ENCODE data around the gene PVALEF. TPM values are rescaled to one million over a fixed set of nuclear protein-coding genes. Genes with fewer than 3 reads are reported as not detected.

PVALEF gene
- total RNA-seq, 4 donors from 2014 or later = not detected

DNA sequence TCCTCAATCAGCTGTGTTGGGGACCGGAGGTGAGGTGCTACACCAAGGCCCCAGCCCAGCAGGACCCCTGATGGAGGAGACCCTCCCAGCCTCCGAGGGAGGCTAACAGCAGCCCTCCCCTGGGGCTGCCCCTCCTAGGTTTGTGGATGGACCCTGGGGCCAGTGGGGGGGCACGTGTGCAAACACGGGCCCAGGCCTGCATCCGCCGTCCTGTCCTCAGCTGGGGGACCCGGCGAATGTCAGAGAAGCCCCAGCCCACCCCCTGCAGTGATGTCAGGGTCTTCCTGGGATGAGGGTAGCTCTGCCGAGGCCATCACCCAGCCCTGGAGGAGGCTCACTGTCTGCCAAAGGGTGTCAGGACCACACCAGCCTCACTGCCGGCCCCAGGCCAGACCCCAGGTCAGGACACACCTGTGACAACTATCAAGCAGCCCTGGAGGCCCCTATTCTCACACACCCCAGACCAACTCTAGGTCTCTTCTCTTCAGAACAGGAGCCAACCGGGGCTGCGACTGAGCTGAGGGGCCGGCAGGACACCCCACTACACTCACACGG, 30.7 kb downstream of the PVALEF start:
- ATAC-seq (ENCODE audit: low FRiP score) (no peak), DNase-seq (ENCODE audit: low spot score) (no peak)
- TF ChIP-seq, protein P1, sequence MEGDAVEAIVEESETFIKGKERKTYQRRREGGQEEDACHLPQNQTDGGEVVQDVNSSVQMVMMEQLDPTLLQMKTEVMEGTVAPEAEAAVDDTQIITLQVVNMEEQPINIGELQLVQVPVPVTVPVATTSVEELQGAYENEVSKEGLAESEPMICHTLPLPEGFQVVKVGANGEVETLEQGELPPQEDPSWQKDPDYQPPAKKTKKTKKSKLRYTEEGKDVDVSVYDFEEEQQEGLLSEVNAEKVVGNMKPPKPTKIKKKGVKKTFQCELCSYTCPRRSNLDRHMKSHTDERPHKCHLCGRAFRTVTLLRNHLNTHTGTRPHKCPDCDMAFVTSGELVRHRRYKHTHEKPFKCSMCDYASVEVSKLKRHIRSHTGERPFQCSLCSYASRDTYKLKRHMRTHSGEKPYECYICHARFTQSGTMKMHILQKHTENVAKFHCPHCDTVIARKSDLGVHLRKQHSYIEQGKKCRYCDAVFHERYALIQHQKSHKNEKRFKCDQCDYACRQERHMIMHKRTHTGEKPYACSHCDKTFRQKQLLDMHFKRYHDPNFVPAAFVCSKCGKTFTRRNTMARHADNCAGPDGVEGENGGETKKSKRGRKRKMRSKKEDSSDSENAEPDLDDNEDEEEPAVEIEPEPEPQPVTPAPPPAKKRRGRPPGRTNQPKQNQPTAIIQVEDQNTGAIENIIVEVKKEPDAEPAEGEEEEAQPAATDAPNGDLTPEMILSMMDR (IDR thresholded peaks at IDR 0.05) = no peak

DNA sequence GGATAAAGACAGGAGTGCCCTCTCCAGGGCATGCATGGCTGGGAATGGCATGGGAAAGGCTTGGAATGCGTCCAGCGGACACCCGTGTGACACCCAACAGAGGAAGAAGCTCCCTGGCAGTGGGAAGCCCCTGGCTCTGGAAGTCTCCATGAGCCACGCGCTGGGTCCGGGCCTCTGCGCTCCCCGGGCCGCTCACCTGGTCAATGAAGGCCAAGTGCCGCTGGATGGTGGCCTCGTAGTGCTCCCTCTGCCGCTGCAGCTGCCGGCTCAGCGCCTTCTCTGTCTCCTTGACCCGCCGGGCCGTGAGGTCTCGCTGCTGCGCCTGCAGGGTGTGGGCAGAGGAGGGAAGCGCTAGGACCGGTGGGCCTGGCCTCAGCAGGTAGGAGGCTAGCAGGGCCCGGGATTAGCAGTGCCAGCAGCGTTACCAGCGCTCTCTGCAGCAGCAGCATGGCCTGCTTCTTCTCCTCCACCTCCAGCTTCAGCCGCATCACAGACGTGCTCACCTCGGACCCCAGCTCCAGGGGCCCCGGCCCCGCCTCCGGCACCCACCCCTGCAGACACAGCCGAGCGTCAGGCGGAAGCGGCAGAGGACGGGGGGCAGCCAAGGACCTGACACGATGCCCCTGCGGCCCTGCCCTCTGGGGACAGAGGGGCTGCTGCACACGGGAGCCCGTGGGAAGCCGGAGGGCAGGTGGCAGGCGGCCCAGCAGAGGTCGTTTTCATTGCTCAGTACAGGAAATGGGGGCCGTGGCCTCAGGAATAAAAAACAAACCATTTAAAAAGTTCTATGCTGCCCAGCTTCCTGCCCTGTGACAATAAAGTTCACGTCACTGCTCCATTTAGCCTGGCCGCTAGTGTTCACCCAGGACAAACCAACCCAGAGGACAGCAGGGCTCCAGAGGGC, 31.4 kb downstream of the PVALEF start:
- TF ChIP-seq, protein P1 (IDR thresholded peaks at IDR 0.05) = no peak
- DNase-seq (ENCODE audit: low spot score) = no peak
- no peak for ATAC-seq (ENCODE audit: low FRiP score)

DNA sequence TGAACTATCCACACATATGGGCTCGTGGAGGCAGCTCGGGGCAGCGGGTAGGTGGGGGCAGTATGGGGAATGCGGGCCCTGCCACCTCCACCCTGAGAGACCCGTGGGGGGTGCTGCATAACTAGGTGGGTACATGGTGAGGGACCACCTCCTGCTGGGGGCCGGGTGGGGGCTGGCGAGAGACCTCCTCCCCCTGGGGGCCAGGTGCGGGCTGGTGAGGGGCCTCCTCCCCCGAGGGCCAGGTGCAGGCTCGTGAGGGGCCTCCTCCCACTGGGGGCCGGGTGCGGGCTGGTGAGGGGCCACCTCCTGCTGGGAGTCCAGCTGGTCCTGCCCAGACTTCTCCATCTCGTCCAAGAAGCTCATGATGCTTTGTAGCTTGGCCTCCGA, 32.1 kb downstream of the PVALEF start:
- no peak for ATAC-seq (ENCODE audit: low FRiP score)
- TF ChIP-seq, protein P1 (IDR thresholded peaks at IDR 0.05) = no peak

DNA sequence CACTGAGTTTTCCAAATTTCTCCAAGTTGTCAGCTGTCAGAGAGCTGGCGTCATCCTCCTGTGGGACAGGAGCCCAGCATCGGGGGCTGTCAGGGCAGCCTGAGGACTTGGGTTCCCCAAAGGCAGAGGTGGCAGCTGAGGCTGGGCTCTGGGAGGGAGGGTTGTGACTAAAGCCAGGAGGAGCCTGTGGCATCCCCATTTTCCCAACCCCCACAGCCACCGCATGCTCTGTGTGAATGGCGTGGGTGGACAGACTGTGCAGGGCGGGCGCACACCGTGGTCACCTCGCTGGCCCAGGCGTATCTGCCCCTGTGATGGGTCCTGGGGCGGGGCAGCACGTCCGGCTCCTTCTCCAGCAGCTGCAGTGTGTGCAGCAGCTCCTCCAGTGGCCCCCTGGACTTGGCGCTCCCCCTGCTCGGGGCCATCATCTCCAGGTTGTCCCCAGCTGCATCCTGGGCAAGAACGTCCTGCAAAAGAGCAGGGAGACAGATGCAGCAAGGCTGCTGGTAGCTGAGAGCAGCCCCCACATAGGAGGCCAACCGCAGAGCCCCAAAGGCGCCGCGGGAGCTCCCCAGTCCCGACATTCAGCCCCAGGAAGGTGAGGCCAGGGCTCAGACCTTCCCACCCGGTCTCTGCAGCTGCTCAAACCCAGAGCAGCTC, 32.7 kb downstream of the PVALEF start:
- ATAC-seq (ENCODE audit: low FRiP score) (no peak), DNase-seq (ENCODE audit: low spot score) (no peak)
- TF ChIP-seq, protein P1 (IDR thresholded peaks at IDR 0.05) = no peak

More for the DNA sequence above, 32.1 kb downstream of the PVALEF start:
- no peak for DNase-seq (ENCODE audit: low spot score)

DNA sequence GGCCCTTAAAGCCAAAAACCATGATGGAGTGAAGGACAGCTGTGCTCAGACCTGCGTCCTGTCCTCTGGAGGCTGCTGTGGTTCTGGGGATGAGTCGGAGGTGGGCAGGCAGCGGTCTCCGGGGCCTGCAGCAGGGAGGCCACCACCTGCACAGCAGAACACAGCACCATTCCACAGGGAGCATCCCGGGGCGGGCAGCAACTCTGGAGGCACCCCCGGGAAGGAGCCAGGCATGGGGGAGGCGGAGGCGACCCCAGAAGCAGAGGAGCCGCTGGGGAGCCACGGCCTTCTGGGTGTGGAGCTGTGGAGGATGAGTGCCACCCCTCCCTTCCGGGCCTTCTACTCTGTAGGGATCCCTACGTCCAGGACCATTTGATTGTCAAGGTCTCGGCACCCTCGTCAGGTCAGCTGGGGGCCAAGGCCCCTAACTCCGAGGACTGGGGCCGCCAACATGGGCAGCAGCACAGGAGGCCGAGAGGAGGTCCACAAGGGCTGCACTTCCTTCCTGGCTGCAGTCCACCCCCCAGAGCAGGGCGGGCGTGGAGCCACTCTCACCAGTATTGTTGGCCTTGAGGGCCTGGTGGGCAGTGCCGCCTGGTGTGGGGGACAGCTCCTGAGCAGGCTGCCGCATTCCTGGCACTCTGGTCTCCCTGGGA, 33.6 kb downstream of the PVALEF start:
- no peak for DNase-seq (ENCODE audit: low spot score)
- TF ChIP-seq, protein P1 (IDR thresholded peaks at IDR 0.05) = no peak
- ATAC-seq (ENCODE audit: low FRiP score) = no peak

DNA sequence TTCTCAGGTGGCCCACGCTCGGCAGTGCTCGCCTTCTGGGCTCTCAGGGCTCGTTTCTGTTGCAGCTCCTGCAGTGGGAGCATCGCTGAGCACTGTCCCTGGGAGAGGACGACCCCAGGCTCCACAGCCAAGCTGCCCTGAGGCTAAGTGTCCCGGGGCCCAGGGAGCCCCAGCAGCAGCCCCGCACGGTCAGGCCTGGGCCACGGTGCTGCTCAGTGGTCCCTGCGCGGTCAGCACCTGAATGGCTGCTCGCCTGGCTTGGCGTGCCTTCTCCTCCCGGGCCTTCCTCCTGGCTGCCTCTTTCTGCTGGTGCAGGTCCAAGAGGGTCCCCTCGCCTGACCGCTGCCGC, 34.1 kb downstream of the PVALEF start:
- no peak for DNase-seq (ENCODE audit: low spot score)
- TF ChIP-seq, protein P1 (IDR thresholded peaks at IDR 0.05) = no peak
- ATAC-seq (ENCODE audit: low FRiP score) = no peak
